HCT116 (cell line): ENCODE results near the gene ZNF107. TPM values are rescaled to one million over a fixed set of nuclear protein-coding genes. Genes with fewer than 3 reads are reported as not detected.

Experiments
- ATAC-seq: fragments of 200-7000 bp; cut with Tn5 transposase; 2 replicates; pipeline ENCODE4 v1.9.1; 2020; ENCODE audit warnings: mild to moderate bottlenecking, moderate library complexity
- BruUV-seq: library from RNA; stranded (reverse); fragments of 400-500 nt; replicated peaks from 2 replicates; lab custom pipeline; 2021; lab: Mats Ljungman, UMichigan
- CTCF ChIA-PET: fragments of 300-600 bp; sonication (Branson Sonifier 250); formaldehyde crosslinking; loops from one replicate; lab custom pipeline; 2021; ENCODE audit warnings: antibody characterized with exemption; lab: Charles Lee
- POLR2A ChIA-PET: fragments of 300-600, 350-600 bp; sonication (Branson Sonifier 250); formaldehyde crosslinking; loops from one replicate; lab custom pipeline; 2021; ENCODE audit warnings: antibody characterized with exemption; lab: Charles Lee
- RAD21 ChIA-PET, 2 experiments: fragments of 300-600 bp; sonication (Branson Sonifier 250); formaldehyde crosslinking; loops; one replicate each; lab custom pipeline; 2023; ENCODE audit warnings: low total read pairs in 2 of 2; ENCODE audit not compliant: uncharacterized antibody in 2 of 2, unreplicated experiment in 2 of 2, low non-redundant PET in 1 of 2; lab: Charles Lee
- DNase-seq: peaks from one replicate; pipeline ENCODE4 v3.0.0-alpha.2; 2010; ENCODE audit warnings: low read depth, low spot score
- H2AFZ ChIP-seq: fragments of 200-600 bp; shearing (Covaris generic), sonication (generic); 2 replicates; pipeline ENCODE4 v1.6.1; 2017; ENCODE audit warnings: low read depth, mixed run types, mixed read lengths, antibody characterized with exemption, low read length; ENCODE audit not compliant: poor library complexity, severe bottlenecking
- H3K27ac ChIP-seq: 2 replicates; pipeline ENCODE4 v1.5.1; 2012; ENCODE audit warnings: low read depth, low read length
- H3K27me3 ChIP-seq: fragments of 200-600 bp; sonication (generic); 2 replicates; pipeline ENCODE4 v1.6.1; 2016; ENCODE audit warnings: mixed run types, low read length, mixed read lengths; ENCODE audit not compliant: insufficient read depth
- H3K36me3 ChIP-seq, 2 experiments: fragments of 200-500 bp in 1 of 2; fragments of 200-600 bp in 1 of 2; sonication (Bioruptor generic) in 1 of 2; sonication (generic) in 1 of 2; 2 replicates each; pipeline versions ENCODE4 v1.5.1 to v1.6.1; 2014 to 2016; ENCODE audit warnings: low read length in 2 of 2, inconsistent platforms in 1 of 2, mixed read lengths in 1 of 2, mixed run types in 1 of 2; ENCODE audit not compliant: insufficient read depth in 2 of 2, control insufficient read depth in 1 of 2
- H3K4me1 ChIP-seq, 2 experiments: fragments of 200-600 bp in 1 of 2; sonication (generic) in 1 of 2; 2 replicates each; pipeline versions ENCODE4 v1.5.1 to v1.6.1; 2012 to 2017; ENCODE audit warnings: low read length in 2 of 2, inconsistent platforms in 1 of 2, mild to moderate bottlenecking in 1 of 2, mixed read lengths in 1 of 2, mixed run types in 1 of 2, moderate library complexity in 1 of 2; ENCODE audit not compliant: insufficient read depth in 2 of 2, control insufficient read depth in 1 of 2
- H3K4me2 ChIP-seq: fragments of 200-600 bp; sonication (generic); 2 replicates; pipeline ENCODE4 v1.6.1; 2017; ENCODE audit warnings: mixed run types, low read length, mixed read lengths
- H3K4me3 ChIP-seq, 2 experiments: fragments of 200-600 bp in 1 of 2; sonication (generic) in 1 of 2; replicated peaks in 1 of 2; 2 replicates each; pipeline ENCODE4 v1.5.1; 2011 to 2016; ENCODE audit warnings: low read length in 2 of 2, control low read depth in 1 of 2, low read depth in 1 of 2, mild to moderate bottlenecking in 1 of 2, mixed read lengths in 1 of 2, mixed run types in 1 of 2
- H3K79me2 ChIP-seq: fragments of 200-600 bp; sonication (generic); 2 replicates; pipeline ENCODE4 v1.6.1; 2017; ENCODE audit warnings: mild to moderate bottlenecking, mixed run types, low read length, moderate library complexity, mixed read lengths; ENCODE audit not compliant: insufficient read depth
- H3K9ac ChIP-seq: fragments of 200-600 bp; sonication (generic); 2 replicates; pipeline ENCODE4 v1.6.1; 2016; ENCODE audit warnings: low read length, mixed read lengths
- H3K9me2 ChIP-seq: fragments of 200-600 bp; sonication (generic), shearing (Covaris generic); 2 replicates; pipeline ENCODE4 v1.6.1; 2017; ENCODE audit warnings: mixed run types, mild to moderate bottlenecking, moderate library complexity; ENCODE audit not compliant: insufficient read depth
- H3K9me3 ChIP-seq, 2 experiments: fragments of 200-500 bp in 1 of 2; fragments of 200-600 bp in 1 of 2; sonication (Bioruptor generic) in 1 of 2; sonication (generic) in 1 of 2; 2 replicates each; pipeline ENCODE4 v1.6.1; 2014 to 2017; ENCODE audit warnings: low read length in 2 of 2, mixed read lengths in 2 of 2, inconsistent platforms in 1 of 2, low read depth in 1 of 2, mild to moderate bottlenecking in 1 of 2, mixed run types in 1 of 2, moderate library complexity in 1 of 2; ENCODE audit not compliant: control insufficient read depth in 1 of 2, insufficient read depth in 1 of 2
- H4K20me1 ChIP-seq: fragments of 200-600 bp; sonication (generic), shearing (Covaris generic); 2 replicates; pipeline ENCODE4 v1.6.1; 2017; ENCODE audit warnings: mixed run types, mild to moderate bottlenecking, moderate library complexity; ENCODE audit not compliant: insufficient read depth
- CTCF ChIP-seq, 3 experiments: fragments of 200-600 bp in 1 of 3; sonication (generic) in 1 of 3; IDR thresholded peaks in 2 of 3; conservative IDR thresholded peaks in 1 of 3; 2 replicates each; pipeline ENCODE4 v1.5.1; 2012 to 2017; ENCODE audit warnings: low read depth in 2 of 3, low read length in 2 of 3, antibody characterized with exemption in 1 of 3, borderline replicate concordance in 1 of 3, control low read depth in 1 of 3, mild to moderate bottlenecking in 1 of 3, mixed read lengths in 1 of 3, mixed run types in 1 of 3, moderate library complexity in 1 of 3; ENCODE audit not compliant: insufficient read depth in 1 of 3
- EGR1 ChIP-seq: IDR thresholded peaks from 2 replicates; pipeline ENCODE4 v1.6.1; 2012; ENCODE audit warnings: low read depth
- FOSL1 ChIP-seq: IDR thresholded peaks from 2 replicates; pipeline ENCODE4 v1.6.1; 2012; ENCODE audit warnings: low read depth
- JUND ChIP-seq: IDR thresholded peaks from 2 replicates; pipeline ENCODE4 v1.6.1; 2012
- POLR2AphosphoS5 ChIP-seq: IDR thresholded peaks from 2 replicates; pipeline ENCODE4 v1.6.1; 2011; ENCODE audit warnings: mild to moderate bottlenecking, low read depth, low read length, moderate library complexity
- SIN3A ChIP-seq: IDR thresholded peaks from 2 replicates; pipeline ENCODE4 v1.6.1; 2012; ENCODE audit warnings: low read depth
- SRF ChIP-seq: IDR thresholded peaks from 2 replicates; pipeline ENCODE4 v1.6.1; 2012; ENCODE audit warnings: low read depth
- YY1 ChIP-seq: IDR thresholded peaks from 2 replicates; pipeline ENCODE4 v1.6.1; 2011; ENCODE audit warnings: low read length, low read depth, moderate library complexity, mild to moderate bottlenecking; ENCODE audit not compliant: insufficient replicate concordance; ENCODE audit errors: extremely low read depth
- ZNF274 ChIP-seq: fragments of 200-500 bp; sonication (Bioruptor generic); IDR thresholded peaks from 2 replicates; pipeline ENCODE4 v1.6.1; 2014; ENCODE audit warnings: mild to moderate bottlenecking, low read depth, low read length, inconsistent platforms
- intact Hi-C: fragments of 100-400 bp; cut with micrococcal nuclease; formaldehyde crosslinking; loops from 2 replicates; pipeline ENCODE4 v1.10.0; 2022
- total RNA-seq: library from RNA; stranded (reverse); gene quantifications from one replicate; pipeline ENCODE4 v1.2.1, GENCODE V29; 2021; ENCODE audit not compliant: unreplicated experiment

ZNF107 gene
- total RNA-seq, 1 experiment from 2014 or later = 6.2 TPM

- POLR2A ChIA-PET = interaction anchor here (1.1 kb wide), 1 partner anchor 12 kb away, joined by 3 read pairs; the partner anchor contains the start of gene ZNF107
- Histone ChIP-seq H3K4me2 (no peak overlapping the region), H3K4me3 (no peak overlapping the region), H3K9me2 (no peaks in the 10 kb centered on the region), H4K20me1 (no peaks in the 10 kb centered on the region), H3K27ac (no peak overlapping the region), H2AFZ (no peak overlapping the region), H3K9ac (no peak overlapping the region), H3K36me3 (no peaks in the 10 kb centered on the region), H3K79me2 (no peaks in the 10 kb centered on the region), H3K27me3 (no peaks in the 10 kb centered on the region), H3K9me3 (no peaks in the 10 kb centered on the region; a peak in 1 of 4 replicates), H3K4me1 (no peaks in the 10 kb centered on the region)
- CTCF ChIA-PET = no interaction called here
- intact Hi-C loops = no loop called here
- no TSS peak for BruUV-seq
- ATAC-seq (no peak), DNase-seq (no peak)
- RAD21 ChIA-PET = no interaction called here
- TF ChIP-seq SIN3A (no peak), JUND (no peak), YY1 (no peak), EGR1 (no peak), POLR2AphosphoS5 (no peak), SRF (no peak), ZNF274 (no peak), CTCF (IDR thresholded peaks at IDR 0.05 in 2 of 3, conservative IDR thresholded peaks at IDR 0.05 in 1 of 3; ENCODE audit: borderline replicate concordance in 1 of 3, insufficient read depth in 1 of 3, low read depth in 2 of 3, low read length in 2 of 3) (no peak), FOSL1 (no peak)
Measured at GRCh38 chr7:64653721-64654401, 12.1 kb upstream of the ZNF107 start.
